GM23248 (cell line): ENCODE measurements around the gene ZNF521. TPM values are rescaled to one million over a fixed set of nuclear protein-coding genes. Genes with fewer than 3 reads are reported as not detected.

Experiments
- DNase-seq: peaks from one replicate; pipeline ENCODE4 v3.0.0-alpha.2; 2015
- H2AFZ ChIP-seq: fragments of 200-600 bp; sonication (generic); 2 replicates; pipeline ENCODE4 v1.6.1; 2016; ENCODE audit warnings: antibody characterized with exemption
- H3F3A ChIP-seq: fragments of 200-600 bp; sonication (generic); 2 replicates; pipeline ENCODE4 v1.6.1; 2016; ENCODE audit warnings: mild to moderate bottlenecking, antibody characterized with exemption, mixed run types; ENCODE audit not compliant: insufficient read depth
- H3K27ac ChIP-seq: fragments of 200-600 bp; sonication (generic); 2 replicates; pipeline ENCODE4 v1.5.1; 2016; ENCODE audit warnings: mild to moderate bottlenecking
- H3K27me3 ChIP-seq: fragments of 200-600 bp; sonication (generic); replicated peaks from 2 replicates; pipeline ENCODE4 v1.6.1; 2016; ENCODE audit warnings: mild to moderate bottlenecking; ENCODE audit not compliant: insufficient read depth
- H3K36me3 ChIP-seq: fragments of 200-600 bp; sonication (generic); 2 replicates; pipeline ENCODE4 v1.6.1; 2016; ENCODE audit warnings: low read depth, mild to moderate bottlenecking
- H3K4me1 ChIP-seq: fragments of 200-600 bp; sonication (generic); 2 replicates; pipeline ENCODE4 v1.6.1; 2016; ENCODE audit warnings: mild to moderate bottlenecking; ENCODE audit not compliant: insufficient read depth
- H3K4me2 ChIP-seq: fragments of 200-600 bp; sonication (generic); one replicate; pipeline ENCODE4 v1.6.1; 2016; ENCODE audit warnings: mild to moderate bottlenecking; ENCODE audit not compliant: unreplicated experiment
- H3K4me3 ChIP-seq: fragments of 200-600 bp; sonication (generic); 2 replicates; pipeline ENCODE4 v1.5.1; 2016; ENCODE audit warnings: mild to moderate bottlenecking
- H3K79me2 ChIP-seq: fragments of 200-600 bp; sonication (generic); 2 replicates; pipeline ENCODE4 v1.6.1; 2016; ENCODE audit warnings: mild to moderate bottlenecking; ENCODE audit not compliant: insufficient read depth
- H3K9ac ChIP-seq: fragments of 200-600 bp; sonication (generic); 2 replicates; pipeline ENCODE4 v1.6.1; 2016; ENCODE audit warnings: mild to moderate bottlenecking
- H3K9me2 ChIP-seq: fragments of 200-600 bp; sonication (generic); 2 replicates; pipeline ENCODE4 v1.6.1; 2016; ENCODE audit warnings: mixed run types, mild to moderate bottlenecking, moderate library complexity; ENCODE audit not compliant: insufficient read depth
- H3K9me3 ChIP-seq: fragments of 200-600 bp; sonication (generic); one replicate; pipeline ENCODE4 v1.6.1; 2017; ENCODE audit warnings: low read depth
- H4K20me1 ChIP-seq: fragments of 200-600 bp; sonication (generic); 2 replicates; pipeline ENCODE4 v1.6.0; 2016; ENCODE audit not compliant: insufficient read depth
- EZH2 ChIP-seq: fragments of 200-600 bp; sonication (generic); IDR thresholded peaks from 2 replicates; pipeline ENCODE4 v1.6.1; 2018; ENCODE audit warnings: antibody characterized with exemption, mild to moderate bottlenecking; ENCODE audit not compliant: insufficient read depth, poor library complexity, severe bottlenecking
- EZH2phosphoT487 ChIP-seq: fragments of 200-600 bp; sonication (generic); IDR thresholded peaks from 2 replicates; pipeline ENCODE4 v1.6.1; 2018; ENCODE audit warnings: antibody characterized with exemption, moderate library complexity, mild to moderate bottlenecking, low read depth; ENCODE audit not compliant: insufficient read depth
- WGBS, 2 experiments: methylation state at CpG; one replicate each; pipeline ENCODE4 v1.1.6; 2015 to 2017; ENCODE audit warnings: low lambda C conversion rate in 2 of 2, low coverage in 1 of 2; ENCODE audit errors: missing lambda C conversion rate in 2 of 2; 5-methylcytosine and 5-hydroxymethylcytosine counted together
- in situ Hi-C: fragments of 300-500 bp; cut with MboI; formaldehyde crosslinking; loops from 2 replicates; pipeline ENCODE4 v1.15.0; 2020
- polyA plus RNA-seq: library from polyadenylated mRNA; unstranded; fragments of >200 nt; fragmentation: Nextera tagmentation; extraction: Ambion mirVana; gene quantifications from 2 replicates; pipeline ENCODE4 v1.2.1, GENCODE V29; 2016
- total RNA-seq: library from RNA; depleted of rRNA; stranded (reverse); fragments of >200 nt; shearing (Covaris generic); gene quantifications from 2 replicates; pipeline ENCODE4 v1.2.3, GENCODE V29; 2014

Gene ZNF521
- total and polyA plus RNA-seq, 2 experiments from 2014 or later = 7.8 to 17.9 TPM

GRCh38 chr18:25019931-25020330 is 332.0 kb downstream of the ZNF521 start:
- TF ChIP-seq EZH2 = no peak
- TF ChIP-seq EZH2phosphoT487 = no peak
- H2AFZ ChIP-seq = no peak overlapping the region
- no peaks in the 10 kb centered on the region for H3K79me2 ChIP-seq
- no peaks in the 10 kb centered on the region for H3K27me3 ChIP-seq
- in situ Hi-C loops = no loop called here
- H3K27ac ChIP-seq = no peak overlapping the region
- H3K4me1 ChIP-seq = no peaks in the 10 kb centered on the region
- H3F3A ChIP-seq = no peaks in the 10 kb centered on the region
- no peaks in the 10 kb centered on the region for H3K36me3 ChIP-seq
- H3K9me3 ChIP-seq = no peaks in the 10 kb centered on the region
- no peak overlapping the region for H3K4me3 ChIP-seq
- H3K9ac ChIP-seq = no peak overlapping the region
- no peaks in the 10 kb centered on the region for H3K9me2 ChIP-seq
- no peak for DNase-seq
- H3K4me2 ChIP-seq = no peak overlapping the region
- no peaks in the 10 kb centered on the region for H4K20me1 ChIP-seq

GRCh38 chr18:25019086-25019860 is 332.7 kb downstream of the ZNF521 start:
- Histone ChIP-seq H3K27ac (no peak overlapping the region), H3K4me2 (no peak overlapping the region), H2AFZ (no peak overlapping the region), H3K27me3 (no peaks in the 10 kb centered on the region), H3K79me2 (no peaks in the 10 kb centered on the region), H3K9ac (no peak overlapping the region), H3K9me3 (no peaks in the 10 kb centered on the region), H4K20me1 (no peaks in the 10 kb centered on the region), H3K9me2 (no peaks in the 10 kb centered on the region), H3K36me3 (no peaks in the 10 kb centered on the region), H3F3A (no peaks in the 10 kb centered on the region), H3K4me1 (no peaks in the 10 kb centered on the region), H3K4me3 (no peak overlapping the region)
- in situ Hi-C loops = no loop called here
- WGBS, 2 experiments = 86 to 91% methylated on average over 8 of the region's 8 CpGs
- TF ChIP-seq EZH2phosphoT487 (no peak), EZH2 (no peak)
- DNase-seq = no peak

GRCh38 chr18:25016666-25017065 is 335.3 kb downstream of the ZNF521 start:
- no peak overlapping the region for H2AFZ ChIP-seq
- DNase-seq = no peak
- no peaks in the 10 kb centered on the region for H3K4me1 ChIP-seq
- no peaks in the 10 kb centered on the region for H3K27me3 ChIP-seq
- no peak for TF ChIP-seq EZH2
- TF ChIP-seq EZH2phosphoT487 = no peak
- in situ Hi-C loops = no loop called here
- no peak overlapping the region for H3K9ac ChIP-seq
- H3K9me3 ChIP-seq = no peaks in the 10 kb centered on the region
- no peaks in the 10 kb centered on the region for H3K36me3 ChIP-seq
- H3K79me2 ChIP-seq = no peaks in the 10 kb centered on the region
- no peak overlapping the region for H3K4me2 ChIP-seq
- H3K4me3 ChIP-seq = no peak overlapping the region
- 87 to 88% methylated on average over 12 to 13 of the region's 13 CpGs for WGBS, 2 experiments
- H3K9me2 ChIP-seq = no peaks in the 10 kb centered on the region
- no peaks in the 10 kb centered on the region for H3F3A ChIP-seq
- H4K20me1 ChIP-seq = no peaks in the 10 kb centered on the region
- no peak overlapping the region for H3K27ac ChIP-seq

GRCh38 chr18:25016181-25016580 is 335.8 kb downstream of the ZNF521 start:
- TF ChIP-seq EZH2 = no peak
- TF ChIP-seq EZH2phosphoT487 = no peak
- no peak overlapping the region for H3K4me2 ChIP-seq
- no peak overlapping the region for H3K4me3 ChIP-seq
- H3F3A ChIP-seq = no peaks in the 10 kb centered on the region
- H3K4me1 ChIP-seq = no peaks in the 10 kb centered on the region
- no peaks in the 10 kb centered on the region for H3K36me3 ChIP-seq
- H3K79me2 ChIP-seq = no peaks in the 10 kb centered on the region
- no peaks in the 10 kb centered on the region for H4K20me1 ChIP-seq
- DNase-seq = no peak
- no peaks in the 10 kb centered on the region for H3K27me3 ChIP-seq
- WGBS, 2 experiments = 90 to 92% methylated on average over 10 to 17 of the region's 17 CpGs
- in situ Hi-C loops = no loop called here
- H3K9ac ChIP-seq = no peak overlapping the region
- H3K9me2 ChIP-seq = no peaks in the 10 kb centered on the region
- H3K27ac ChIP-seq = no peak overlapping the region
- no peak overlapping the region for H2AFZ ChIP-seq
- no peaks in the 10 kb centered on the region for H3K9me3 ChIP-seq
